Kidney epithelial cell (primary cell): ENCODE measurements around the gene B4GALT3. TPM values are rescaled to one million over a fixed set of nuclear protein-coding genes. Genes with fewer than 3 reads are reported as not detected.

Experiments used
- DNase-seq: peaks from one replicate; pipeline ENCODE4 v3.0.0-alpha.2; 2010; ENCODE audit warnings: low read depth
- H3K27me3 ChIP-seq: 2 replicates; pipeline ENCODE4 v1.6.0; 2011; ENCODE audit warnings: low read length; ENCODE audit not compliant: control insufficient read depth, insufficient read depth
- H3K36me3 ChIP-seq: 2 replicates; pipeline ENCODE4 v1.5.1; 2011; ENCODE audit warnings: low read length; ENCODE audit not compliant: control insufficient read depth, insufficient read depth
- H3K4me3 ChIP-seq: 2 replicates; pipeline ENCODE4 v1.5.1; 2011; ENCODE audit warnings: low read depth, mild to moderate bottlenecking, control low read depth, low read length
- total RNA-seq: library from RNA; depleted of rRNA; stranded (reverse); fragments of >200 nt; gene quantifications from 2 replicates; pipeline ENCODE4 v1.2.3, GENCODE V29; 2015
- TF ChIP-seq, protein P1 (sequence below): IDR thresholded peaks from 2 replicates; pipeline ENCODE4 v1.5.1; 2011; ENCODE audit warnings: mild to moderate bottlenecking, moderate library complexity, low read length, control low read depth, inconsistent platforms; ENCODE audit not compliant: insufficient read depth, poor library complexity, severe bottlenecking

The B4GALT3 gene
- total RNA-seq, 1 donor from 2014 or later, result 45.7 TPM

- H3K4me3 ChIP-seq, result no peak overlapping the region
- TF ChIP-seq, protein P1, sequence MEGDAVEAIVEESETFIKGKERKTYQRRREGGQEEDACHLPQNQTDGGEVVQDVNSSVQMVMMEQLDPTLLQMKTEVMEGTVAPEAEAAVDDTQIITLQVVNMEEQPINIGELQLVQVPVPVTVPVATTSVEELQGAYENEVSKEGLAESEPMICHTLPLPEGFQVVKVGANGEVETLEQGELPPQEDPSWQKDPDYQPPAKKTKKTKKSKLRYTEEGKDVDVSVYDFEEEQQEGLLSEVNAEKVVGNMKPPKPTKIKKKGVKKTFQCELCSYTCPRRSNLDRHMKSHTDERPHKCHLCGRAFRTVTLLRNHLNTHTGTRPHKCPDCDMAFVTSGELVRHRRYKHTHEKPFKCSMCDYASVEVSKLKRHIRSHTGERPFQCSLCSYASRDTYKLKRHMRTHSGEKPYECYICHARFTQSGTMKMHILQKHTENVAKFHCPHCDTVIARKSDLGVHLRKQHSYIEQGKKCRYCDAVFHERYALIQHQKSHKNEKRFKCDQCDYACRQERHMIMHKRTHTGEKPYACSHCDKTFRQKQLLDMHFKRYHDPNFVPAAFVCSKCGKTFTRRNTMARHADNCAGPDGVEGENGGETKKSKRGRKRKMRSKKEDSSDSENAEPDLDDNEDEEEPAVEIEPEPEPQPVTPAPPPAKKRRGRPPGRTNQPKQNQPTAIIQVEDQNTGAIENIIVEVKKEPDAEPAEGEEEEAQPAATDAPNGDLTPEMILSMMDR, result no peak
- no peaks in the 10 kb centered on the region for H3K36me3 ChIP-seq
Observed at GRCh38 chr1:161127649-161128048, 49.7 kb downstream of the B4GALT3 start.

DNA sequence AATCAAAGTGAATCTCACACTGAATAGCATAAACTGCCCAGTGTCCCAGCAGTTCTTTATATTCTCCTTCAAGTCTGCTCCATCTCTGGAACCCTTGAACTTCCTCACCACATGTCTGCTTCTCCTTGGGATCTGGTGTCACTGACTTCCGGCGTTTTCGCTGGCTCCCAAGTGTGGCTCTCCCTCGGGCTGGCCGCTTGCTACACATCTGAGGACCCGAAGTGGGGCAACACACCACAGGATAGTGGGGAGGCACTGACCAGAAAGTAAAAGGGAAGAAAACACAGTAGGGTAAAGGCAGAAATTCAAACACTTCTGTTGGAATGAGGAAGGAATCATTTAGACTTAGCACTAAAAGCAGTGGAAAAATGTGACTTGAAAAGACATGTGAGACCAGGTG lies 54.3 kb downstream of the B4GALT3 start:
- Histone ChIP-seq H3K27me3 (no peaks in the 10 kb centered on the region), H3K36me3 (peaks cover 2% of the 10 kb centered on the region), H3K4me3 (no peak overlapping the region)
- TF ChIP-seq, protein P1, result no peak
- no peak for DNase-seq

More at GRCh38 chr1:161127649-161128048, 49.7 kb downstream of the B4GALT3 start:
- no peaks in the 10 kb centered on the region for H3K27me3 ChIP-seq
- DNase-seq, result no peak

DNA sequence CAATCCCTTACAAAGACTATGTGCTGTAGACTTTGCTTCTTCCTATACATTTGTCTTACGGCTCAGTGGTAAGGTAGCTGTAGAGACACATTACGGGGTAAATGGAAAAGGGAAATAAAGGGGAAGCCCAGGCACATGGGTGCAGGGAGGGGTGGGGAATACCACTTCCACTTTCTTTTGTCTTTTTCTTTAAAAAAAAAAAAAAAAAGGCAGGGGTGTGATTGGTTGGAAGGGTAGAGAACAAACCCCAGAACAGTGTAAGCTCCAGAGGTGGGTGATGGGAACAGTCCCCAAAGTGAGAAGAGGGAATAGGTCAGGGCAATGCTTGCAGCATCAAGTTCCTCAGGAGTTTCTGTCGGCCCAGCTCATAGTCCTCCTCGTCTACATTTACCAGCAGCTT lies 55.5 kb downstream of the B4GALT3 start:
- TF ChIP-seq, protein P1, result no peak
- peaks cover 2% of the 10 kb centered on the region for H3K36me3 ChIP-seq
- H3K27me3 ChIP-seq, result no peaks in the 10 kb centered on the region
- no peak for DNase-seq
- no peak overlapping the region for H3K4me3 ChIP-seq

Other genes with a start within 250 kb of the B4GALT3 start
- gene ITLN2, start 222.7 kb downstream of the B4GALT3 start, total RNA-seq, result not detected in 2 replicates
- 81.7 and 87.0 TPM in 2 replicates for gene F11R, start 156.4 kb downstream of the B4GALT3 start, total RNA-seq
- gene TSTD1, start 138.5 kb downstream of the B4GALT3 start, total RNA-seq, result 112 and 116 TPM in 2 replicates
- gene USF1, start 131.5 kb downstream of the B4GALT3 start, total RNA-seq, result 45.9 and 55.7 TPM in 2 replicates
- 0.07 and 0.42 TPM in 2 replicates for gene ARHGAP30, start 107.6 kb downstream of the B4GALT3 start, total RNA-seq
- gene NECTIN4, start 87.9 kb downstream of the B4GALT3 start, total RNA-seq, result 13.1 and 13.6 TPM in 2 replicates
- 2.9 and 3.1 TPM in 2 replicates for gene KLHDC9, start 79.1 kb downstream of the B4GALT3 start, total RNA-seq
- 98.4 and 132 TPM in 2 replicates for gene PFDN2, start 59.5 kb downstream of the B4GALT3 start, total RNA-seq
- gene NIT1, start 59.4 kb downstream of the B4GALT3 start, total RNA-seq, result 28.7 and 35.8 TPM in 2 replicates
- 29.3 and 42.1 TPM in 2 replicates for gene DEDD, start 44.8 kb downstream of the B4GALT3 start, total RNA-seq
- gene UFC1, start 23.5 kb downstream of the B4GALT3 start, total RNA-seq, result 59.6 and 85.0 TPM in 2 replicates
- gene USP21, start 18.0 kb downstream of the B4GALT3 start, total RNA-seq, result 10.5 and 12.6 TPM in 2 replicates
- gene PPOX, start 11.1 kb downstream of the B4GALT3 start, total RNA-seq, result 20.4 and 28.3 TPM in 2 replicates
- gene ADAMTS4, start 21.5 kb upstream of the B4GALT3 start, total RNA-seq, result 0.21 and 0.33 TPM in 2 replicates
- gene NDUFS2, start 24.9 kb upstream of the B4GALT3 start, total RNA-seq, result 92.4 and 96.9 TPM in 2 replicates
- gene FCER1G, start 37.8 kb upstream of the B4GALT3 start, total RNA-seq, result not detected in 2 replicates
- not detected in 2 replicates for gene APOA2, start 46.1 kb upstream of the B4GALT3 start, total RNA-seq
- 6.2 and 8.0 TPM in 2 replicates for gene TOMM40L, start 48.6 kb upstream of the B4GALT3 start, total RNA-seq
- gene NR1I3, start 60.7 kb upstream of the B4GALT3 start, total RNA-seq, result not detected in 2 replicates
- gene PCP4L1, start 81.2 kb upstream of the B4GALT3 start, total RNA-seq, result not detected in 2 replicates
- gene MPZ, start 132.5 kb upstream of the B4GALT3 start, total RNA-seq, result 0.14 and 0.54 TPM in 2 replicates
- gene SDHC, start 136.9 kb upstream of the B4GALT3 start, total RNA-seq, result 42.8 and 47.0 TPM in 2 replicates
- not detected in 2 replicates for gene CFAP126, start 190.4 kb upstream of the B4GALT3 start, total RNA-seq